Cerebellar nuclear complex (tissue), 1 donor: ENCODE data around the gene ARHGAP12.
A peak's percentile ranks its signal among the peaks of the same experiment; 100 is the strongest.
"Not testable (repeated sequence)": the region's sequence is repeated elsewhere in the genome, so short reads cannot be mapped to it uniquely, and the experiment has no call there.

Source experiments
- DNase-seq, 2 experiments: peaks; one replicate each; lab custom pipeline; 2025; lab: John Stamatoyannopoulos, UW

Gene ARHGAP12

GRCh38 chr10:31768935-31769334 lies 159.7 kb downstream of the ARHGAP12 start:
- not testable (repeated sequence) for DNase-seq

- DNase-seq: no peak
These were observed 160.2 kb downstream of the ARHGAP12 start for GRCh38 chr10:31768467-31768866.

GRCh38 chr10:31765541-31765940 lies 163.1 kb downstream of the ARHGAP12 start:
- DNase-seq: no peak

- DNase-seq: no peak
These were observed 166.3 kb downstream of the ARHGAP12 start for GRCh38 chr10:31762316-31762715.

GRCh38 chr10:31761156-31761555 lies 167.5 kb downstream of the ARHGAP12 start:
- no peak for DNase-seq

- no peak for DNase-seq
These were observed 168.0 kb downstream of the ARHGAP12 start for GRCh38 chr10:31760674-31761081.

GRCh38 chr10:31759799-31760626 lies 168.6 kb downstream of the ARHGAP12 start:
- peak; percentile 97 to 99 for DNase-seq

GRCh38 chr10:31759124-31759798 lies 169.4 kb downstream of the ARHGAP12 start:
- no peak for DNase-seq

- DNase-seq: no peak
These were observed 170.1 kb downstream of the ARHGAP12 start for GRCh38 chr10:31758495-31758894.

- no peak for DNase-seq
These were observed 170.8 kb downstream of the ARHGAP12 start for GRCh38 chr10:31757831-31758230.

GRCh38 chr10:31757386-31757791 lies 171.2 kb downstream of the ARHGAP12 start:
- no peak for DNase-seq

GRCh38 chr10:31756729-31757110 lies 171.9 kb downstream of the ARHGAP12 start:
- no peak for DNase-seq

- DNase-seq: no peak
These were observed 172.4 kb downstream of the ARHGAP12 start for GRCh38 chr10:31756101-31756728.
